GM10266 (cell line): Measurements from ENCODE around the gene PNCK.
"Not testable (repeated sequence)": the region's sequence is repeated elsewhere in the genome, so short reads cannot be mapped to it uniquely, and the experiment has no call there.

ENCODE experiments used
- DNase-seq: peaks from one replicate; pipeline ENCODE4 v3.0.0; 2012; ENCODE audit errors: extremely low spot score
- TF ChIP-seq, protein P1 (sequence below): IDR thresholded peaks from 2 replicates; pipeline ENCODE4 v1.5.1; 2012; ENCODE audit warnings: mild to moderate bottlenecking, low read depth; ENCODE audit not compliant: control insufficient read depth, insufficient read depth; ENCODE audit errors: missing control alignments

The PNCK gene

DNA sequence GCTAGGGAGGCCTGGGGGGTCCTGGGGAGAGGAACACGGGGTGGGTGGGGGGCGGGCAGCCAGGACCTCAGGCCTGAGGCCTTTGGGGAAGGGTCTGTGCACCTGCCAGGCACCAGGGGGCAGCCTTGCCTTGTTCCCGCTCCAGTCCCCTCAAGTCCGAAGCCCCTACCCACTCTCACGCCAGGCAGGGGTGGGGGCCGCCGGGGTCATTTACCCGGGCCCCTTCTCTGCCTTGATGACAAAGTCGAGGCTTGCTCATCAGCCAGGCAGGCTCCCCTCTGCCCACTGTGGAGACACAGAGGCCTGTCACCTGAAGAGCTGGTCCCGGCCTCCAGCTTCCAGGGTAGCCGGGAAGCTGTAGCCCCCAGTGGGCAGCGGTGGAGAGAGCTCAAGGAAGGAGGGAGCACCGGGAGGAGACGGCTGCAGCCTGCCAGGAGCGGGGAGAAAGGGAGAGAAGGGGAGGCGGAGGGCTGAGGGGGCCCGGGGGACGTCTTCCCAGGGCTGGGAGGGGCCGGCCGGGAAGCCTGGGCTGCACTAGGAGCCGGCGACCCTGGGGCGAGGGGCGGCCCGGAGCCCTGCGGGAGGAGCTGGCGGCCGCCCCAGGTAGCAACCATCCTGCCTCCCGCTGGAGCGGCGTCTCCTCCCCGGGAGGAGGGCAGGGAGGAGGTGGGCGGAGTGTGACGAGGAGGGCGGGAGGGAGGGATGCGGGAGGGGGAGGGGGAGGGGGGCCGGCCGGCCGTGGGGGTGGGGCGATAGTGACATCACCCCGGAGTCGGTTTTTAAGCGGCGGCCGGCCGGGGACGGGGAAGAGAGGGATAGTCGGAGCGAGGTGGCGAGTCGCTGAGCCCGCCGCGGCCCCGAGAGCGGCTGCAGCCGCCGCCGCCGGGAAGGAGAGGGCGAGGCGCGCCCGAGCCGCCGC is 13.8 kb upstream of the PNCK start, which contains the start of gene SLC6A8:
SLC6A8 (plus strand) TSS at position 806 of the 919 bp plus-strand sequence. CDS start 649 bp downstream, outside the sequence.
- TF ChIP-seq, protein P1, sequence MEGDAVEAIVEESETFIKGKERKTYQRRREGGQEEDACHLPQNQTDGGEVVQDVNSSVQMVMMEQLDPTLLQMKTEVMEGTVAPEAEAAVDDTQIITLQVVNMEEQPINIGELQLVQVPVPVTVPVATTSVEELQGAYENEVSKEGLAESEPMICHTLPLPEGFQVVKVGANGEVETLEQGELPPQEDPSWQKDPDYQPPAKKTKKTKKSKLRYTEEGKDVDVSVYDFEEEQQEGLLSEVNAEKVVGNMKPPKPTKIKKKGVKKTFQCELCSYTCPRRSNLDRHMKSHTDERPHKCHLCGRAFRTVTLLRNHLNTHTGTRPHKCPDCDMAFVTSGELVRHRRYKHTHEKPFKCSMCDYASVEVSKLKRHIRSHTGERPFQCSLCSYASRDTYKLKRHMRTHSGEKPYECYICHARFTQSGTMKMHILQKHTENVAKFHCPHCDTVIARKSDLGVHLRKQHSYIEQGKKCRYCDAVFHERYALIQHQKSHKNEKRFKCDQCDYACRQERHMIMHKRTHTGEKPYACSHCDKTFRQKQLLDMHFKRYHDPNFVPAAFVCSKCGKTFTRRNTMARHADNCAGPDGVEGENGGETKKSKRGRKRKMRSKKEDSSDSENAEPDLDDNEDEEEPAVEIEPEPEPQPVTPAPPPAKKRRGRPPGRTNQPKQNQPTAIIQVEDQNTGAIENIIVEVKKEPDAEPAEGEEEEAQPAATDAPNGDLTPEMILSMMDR, result peak; percentile 49
- peak; percentile 71 for DNase-seq

DNA sequence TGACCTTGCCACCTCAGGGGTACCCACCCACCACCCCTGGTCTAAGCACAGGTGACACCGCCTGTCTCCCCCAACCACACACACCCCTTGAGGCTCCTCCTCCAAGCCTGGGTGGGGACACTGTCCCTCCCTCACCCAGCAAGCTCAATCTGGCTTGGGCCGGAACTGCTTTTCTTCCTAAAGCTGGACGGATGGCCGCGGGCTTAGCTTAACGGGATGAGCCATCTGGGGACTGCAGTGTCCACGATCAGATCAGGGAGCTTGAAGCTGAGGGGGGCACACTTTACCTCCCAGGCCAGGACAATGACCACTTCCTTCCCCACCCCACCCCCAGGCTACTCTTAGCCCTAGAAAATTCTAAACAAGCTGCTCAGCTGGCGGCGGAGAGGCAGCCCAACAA is 13.1 kb upstream of the PNCK start:
- no peak for DNase-seq
- TF ChIP-seq, protein P1, result no peak

DNA sequence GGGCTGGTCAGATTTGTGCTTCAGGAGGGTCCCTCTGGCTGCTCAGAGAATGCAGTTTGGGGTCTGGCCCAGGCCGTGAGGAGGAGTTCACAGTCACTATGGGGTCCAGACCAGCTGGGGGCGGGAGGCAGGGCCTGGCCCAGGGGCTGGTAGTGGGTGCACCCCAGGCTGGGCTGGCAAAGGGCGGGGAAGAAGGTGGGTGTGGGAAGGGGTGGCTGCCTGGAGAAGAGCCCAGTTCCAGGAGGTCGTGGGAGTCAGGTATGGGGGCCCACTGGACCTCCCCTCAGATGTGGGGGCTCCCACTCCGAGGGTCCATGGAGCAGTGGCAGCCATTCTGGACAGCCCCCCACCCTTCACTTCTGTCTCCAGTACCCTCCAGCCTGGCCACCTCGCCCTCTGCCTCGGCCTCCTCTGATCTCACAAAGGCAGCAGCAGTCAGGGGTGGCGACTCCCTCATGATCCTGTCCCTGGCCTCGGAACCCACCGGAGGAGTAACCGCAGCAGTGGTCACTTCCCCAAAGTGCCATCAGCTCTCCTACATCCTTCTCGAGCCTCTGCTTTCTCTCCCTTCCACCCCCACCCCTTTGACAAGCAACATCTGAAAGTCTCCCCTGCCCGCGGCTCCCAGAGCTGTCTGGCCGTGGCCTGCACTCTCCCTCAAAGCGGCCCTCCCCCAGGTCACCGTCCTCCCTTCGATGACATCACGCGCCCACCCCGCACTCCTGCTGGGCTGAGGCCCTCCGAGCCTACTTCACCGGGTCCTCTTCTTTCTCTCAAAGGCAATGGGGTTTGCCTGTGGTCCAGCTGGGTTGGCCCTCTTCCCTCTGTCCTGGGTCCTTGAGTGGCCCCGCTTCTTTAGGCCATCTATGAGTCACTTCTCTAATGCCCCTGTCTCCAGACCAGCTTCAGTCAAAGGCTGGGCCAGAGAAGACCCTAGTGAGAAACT is 12.4 kb upstream of the PNCK start:
- TF ChIP-seq, protein P1, result no peak
- no peak for DNase-seq

DNA sequence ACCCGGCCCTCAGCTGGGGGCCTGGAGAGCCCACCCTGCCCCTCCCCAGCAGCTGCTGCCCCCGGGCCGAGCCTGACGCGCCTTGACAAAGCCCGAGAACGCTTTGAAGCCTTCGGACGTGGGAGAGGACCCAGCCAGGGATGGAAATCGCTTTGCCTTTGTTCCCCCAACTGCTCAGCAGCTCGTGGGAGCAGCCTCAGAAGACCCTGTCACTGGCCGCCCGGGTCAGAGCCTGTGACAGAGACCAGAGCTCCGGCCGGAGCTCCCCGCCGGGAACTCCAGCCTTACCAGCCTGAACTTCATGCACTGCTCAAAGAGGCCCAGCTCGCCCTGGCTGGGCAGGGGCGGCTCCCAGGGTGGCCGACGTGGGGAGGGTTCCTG is 11.5 kb upstream of the PNCK start:
- TF ChIP-seq, protein P1, result no peak
- no peak for DNase-seq

DNA sequence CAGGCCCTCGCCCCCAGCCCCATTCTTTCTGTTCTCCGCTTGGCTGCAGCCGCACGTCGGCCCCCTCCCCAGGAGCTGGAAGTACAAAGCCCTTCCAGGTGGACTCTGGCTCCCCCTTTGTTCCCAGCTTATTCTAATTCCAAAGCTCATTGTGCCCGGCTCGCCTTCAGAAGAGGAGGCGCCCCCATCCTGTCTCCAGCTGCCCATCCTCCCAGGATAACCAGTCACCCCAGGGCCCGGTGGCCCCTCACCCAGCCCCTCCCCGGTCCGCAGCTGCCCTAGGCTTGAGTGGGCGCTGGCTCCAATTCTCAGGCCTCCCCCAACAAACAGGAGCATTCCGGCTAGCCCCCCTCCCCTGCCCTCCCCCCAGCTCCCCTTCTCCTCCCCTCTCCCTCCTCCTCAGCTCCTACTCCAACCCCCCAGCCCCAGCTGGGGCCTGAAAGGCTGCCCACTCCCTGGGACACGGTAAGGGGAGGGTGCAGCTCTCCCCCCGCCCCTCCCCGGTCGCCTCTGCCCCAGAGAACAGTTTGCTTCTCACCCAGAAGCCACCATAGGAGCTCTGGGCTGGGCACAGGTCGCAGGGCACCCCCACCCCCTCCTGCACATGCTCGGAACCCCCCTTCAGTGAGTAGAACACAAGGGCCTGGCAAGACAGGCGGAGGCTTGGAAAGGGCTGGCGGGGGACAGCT is 11.0 kb upstream of the PNCK start:
- TF ChIP-seq, protein P1, result no peak
- DNase-seq, result no peak

DNA sequence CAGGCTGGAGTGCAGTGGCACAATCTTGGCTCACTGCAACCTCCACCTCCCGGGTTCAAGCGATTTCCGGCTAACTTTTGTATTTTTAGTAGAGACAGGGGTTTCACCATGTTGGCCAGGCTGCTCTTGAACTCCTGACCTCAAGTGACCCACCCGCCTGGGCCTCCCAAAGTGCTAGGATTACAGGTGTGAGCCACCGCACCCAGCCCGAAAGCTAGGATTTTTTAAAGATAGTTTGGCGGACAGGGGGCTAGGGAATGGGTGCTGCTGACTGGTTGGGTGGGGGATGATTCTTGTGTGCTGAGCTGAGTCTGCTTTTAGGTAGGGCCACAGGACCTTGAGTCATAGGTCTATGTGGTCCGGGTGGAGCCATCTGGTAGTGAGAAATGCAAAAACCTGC is 9.9 kb upstream of the PNCK start:
- not testable (repeated sequence) for DNase-seq

DNA sequence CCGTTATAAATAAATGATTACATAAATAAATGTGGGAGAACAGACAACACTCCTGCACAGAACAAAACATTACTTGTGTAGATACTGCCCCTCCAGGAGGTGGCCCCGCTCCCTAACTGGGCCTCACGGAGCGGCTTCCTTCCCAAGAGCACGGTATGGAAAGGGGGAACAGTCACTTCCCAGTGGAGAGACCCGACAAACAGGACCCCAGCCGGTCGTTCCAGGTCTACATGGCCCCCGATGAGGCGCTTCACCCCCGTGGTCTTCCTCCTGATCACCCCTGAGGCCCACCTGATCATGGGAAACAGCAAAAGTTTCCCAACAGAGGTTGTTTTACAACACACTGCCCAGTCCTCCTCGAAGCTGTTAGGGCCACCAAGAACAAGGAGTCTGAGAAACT is 7.6 kb upstream of the PNCK start:
- no peak for DNase-seq
- TF ChIP-seq, protein P1, result no peak
